K562 (cell line): ENCODE results near the gene BST1.

ENCODE experiments used
- CEBPZ ChIP-seq: fragments of 150-350 bp; IDR thresholded peaks from 2 replicates; pipeline ENCODE4 v1.6.1; 2014; ENCODE audit warnings: low read depth, mild to moderate bottlenecking, low read length, borderline replicate concordance
- CTCF ChIP-seq, 3 experiments: IDR thresholded peaks in 2 of 3; conservative IDR thresholded peaks in 1 of 3; 2 replicates each; pipeline ENCODE4 v1.5.1; 2011 to 2012; ENCODE audit warnings: low read length in 3 of 3, mild to moderate bottlenecking in 3 of 3, control low read depth in 2 of 3, improper control_type of control experiment in 1 of 3, inconsistent platforms in 1 of 3, low read depth in 1 of 3, mixed read lengths in 1 of 3, moderate library complexity in 1 of 3; ENCODE audit not compliant: insufficient read depth in 2 of 3
- EGR1 ChIP-seq: fragments of 450-650 bp; conservative IDR thresholded peaks from 2 replicates; pipeline ENCODE4 v1.6.1; 2017; ENCODE audit warnings: mild to moderate bottlenecking
- HCFC1 ChIP-seq: IDR thresholded peaks from 2 replicates; pipeline ENCODE4 v1.6.1; 2012; ENCODE audit warnings: low read depth, low read length, improper control_type of control experiment
- POLR2AphosphoS5 ChIP-seq: IDR thresholded peaks from 2 replicates; pipeline ENCODE4 v1.6.1; 2011; ENCODE audit warnings: mild to moderate bottlenecking, low read depth, low read length, moderate library complexity; ENCODE audit not compliant: control insufficient read depth, insufficient read depth
- SIRT6 ChIP-seq: IDR thresholded peaks from one replicate; pipeline ENCODE4 v1.6.1; 2012; ENCODE audit warnings: low read depth, mild to moderate bottlenecking, control low read depth, inconsistent platforms, low read length, moderate library complexity
- SRF ChIP-seq, 2 experiments: fragments of 250-450, 450-650 bp in 1 of 2; sonication (Bioruptor Pico) in 1 of 2; sonication (generic) in 1 of 2; formaldehyde crosslinking; IDR thresholded peaks; 2 replicates each; pipeline versions ENCODE4 v1.5.0 to v1.5.1; 2020 to 2022; ENCODE audit warnings: mild to moderate bottlenecking in 1 of 2, missing genetic modification reagents in 1 of 2
- ZNF121 ChIP-seq: sonication (generic); formaldehyde crosslinking; conservative IDR thresholded peaks from 2 replicates; pipeline ENCODE4 v1.8.0; 2022; ENCODE audit warnings: missing genetic modification reagents

- no peak for TF ChIP-seq ZNF121
- no peak for TF ChIP-seq SIRT6
- TF ChIP-seq EGR1, result no peak
- no peak for TF ChIP-seq POLR2AphosphoS5
- no peak for TF ChIP-seq CEBPZ
- no peak for TF ChIP-seq HCFC1
- TF ChIP-seq CTCF (IDR thresholded peaks at IDR 0.05 in 2 of 3, conservative IDR thresholded peaks at IDR 0.05 in 1 of 3; ENCODE audit: insufficient read depth in 2 of 3, low read depth in 1 of 3, low read length in 3 of 3), result no peak
- no peak for TF ChIP-seq SRF (CRISPR knock-in tag; IDR thresholded peaks at IDR 0.05)
These were observed 37.0 kb upstream of the BST1 start for GRCh38 chr4:15665753-15666365.
